Measurements from ENCODE around the gene LDLRAD3.

LDLRAD3 gene

DNA sequence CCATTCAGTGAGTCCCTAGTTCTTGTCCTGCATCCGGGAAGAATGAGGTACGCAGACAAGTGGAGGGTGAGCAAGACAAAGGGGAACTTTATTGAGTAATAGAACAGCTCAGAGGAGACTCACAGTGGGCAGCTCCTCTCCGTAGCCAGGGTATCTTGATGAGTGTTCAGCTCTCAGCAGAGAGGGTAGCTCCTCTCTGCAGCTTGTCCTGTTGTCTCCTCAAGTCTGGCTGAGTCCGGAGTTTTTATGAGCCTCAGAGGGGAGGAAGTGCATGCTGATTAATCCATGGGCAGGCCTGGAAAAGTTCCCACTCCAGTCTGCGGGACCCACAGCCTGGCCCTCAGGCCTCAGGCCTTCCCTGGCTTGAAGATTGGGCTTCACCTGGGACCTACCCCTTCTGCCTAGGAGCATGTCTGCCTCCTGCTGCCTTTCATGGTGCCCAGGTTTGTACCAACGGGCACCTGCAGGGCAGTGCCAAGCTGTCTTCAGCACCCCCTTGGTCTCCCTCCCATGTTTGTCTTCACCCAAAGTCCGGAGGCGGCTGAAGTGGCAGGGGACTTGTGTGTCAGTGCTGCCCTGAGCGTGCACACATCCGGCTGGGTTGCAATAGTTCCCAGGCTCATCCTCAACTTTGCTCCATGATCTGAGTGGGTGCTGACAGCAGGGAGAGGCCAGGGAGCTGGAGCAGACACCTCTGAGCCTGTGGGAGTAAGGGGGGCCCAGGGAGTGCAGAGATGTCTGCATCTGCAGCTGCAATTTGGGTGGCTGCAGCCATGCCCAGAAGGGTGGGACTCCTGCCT, 134.2 kb downstream of the LDLRAD3 start:
- Histone ChIP-seq H3K4me1 (ENCODE audit: control insufficient read depth, insufficient read depth, low read length) (peaks cover 10% of the 10 kb centered on the region; the same call in 1 of the 2 replicates), H3K36me3 (ENCODE audit: control insufficient read depth, insufficient read depth, low read length) (peaks cover 16% of the 10 kb centered on the region), H3K9ac (ENCODE audit: low read depth, low read length) (no peak overlapping the region), H3K27me3 (ENCODE audit: control insufficient read depth, insufficient read depth, low read length) (no peaks in the 10 kb centered on the region), H3K4me3 (ENCODE audit: low read depth, low read length) (no peak overlapping the region), H3K27ac (ENCODE audit: low read depth, low read length) (no peak overlapping the region), H3K9me3 (ENCODE audit: control insufficient read depth, insufficient read depth, low read length) (peaks cover 6% of the 10 kb centered on the region; the same call in 1 of the 2 replicates)

DNA sequence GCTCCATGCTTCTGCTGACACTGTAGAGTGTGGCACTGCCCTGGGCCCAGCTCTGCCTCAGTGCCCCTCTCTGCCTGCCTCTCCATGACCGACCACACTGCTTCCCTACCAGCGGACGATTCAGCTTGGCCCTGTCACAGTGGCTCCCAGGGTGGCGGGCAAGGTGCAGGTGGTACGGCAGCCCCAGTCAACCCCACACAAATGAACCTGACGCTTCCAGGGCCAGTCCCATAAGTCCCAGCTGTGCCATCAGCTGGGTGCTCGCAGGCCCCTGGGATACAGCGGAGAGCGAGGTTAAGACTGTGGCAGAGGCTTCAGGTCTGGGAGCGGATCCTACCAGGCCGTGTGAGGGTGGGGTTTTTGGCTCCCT, 134.8 kb downstream of the LDLRAD3 start:
- peaks cover 19% of the 10 kb centered on the region for H3K36me3 ChIP-seq (ENCODE audit: control insufficient read depth, insufficient read depth, low read length)
- no peak overlapping the region for H3K4me3 ChIP-seq (ENCODE audit: low read depth, low read length)
- no peak overlapping the region for H3K9ac ChIP-seq (ENCODE audit: low read depth, low read length)
- no peak overlapping the region for H3K27ac ChIP-seq (ENCODE audit: low read depth, low read length)
- no peaks in the 10 kb centered on the region for H3K27me3 ChIP-seq (ENCODE audit: control insufficient read depth, insufficient read depth, low read length)
- peaks cover 6% of the 10 kb centered on the region; the same call in 1 of the 2 replicates for H3K9me3 ChIP-seq (ENCODE audit: control insufficient read depth, insufficient read depth, low read length)
- peaks cover 4% of the 10 kb centered on the region; the same call in 1 of the 2 replicates for H3K4me1 ChIP-seq (ENCODE audit: control insufficient read depth, insufficient read depth, low read length)

DNA sequence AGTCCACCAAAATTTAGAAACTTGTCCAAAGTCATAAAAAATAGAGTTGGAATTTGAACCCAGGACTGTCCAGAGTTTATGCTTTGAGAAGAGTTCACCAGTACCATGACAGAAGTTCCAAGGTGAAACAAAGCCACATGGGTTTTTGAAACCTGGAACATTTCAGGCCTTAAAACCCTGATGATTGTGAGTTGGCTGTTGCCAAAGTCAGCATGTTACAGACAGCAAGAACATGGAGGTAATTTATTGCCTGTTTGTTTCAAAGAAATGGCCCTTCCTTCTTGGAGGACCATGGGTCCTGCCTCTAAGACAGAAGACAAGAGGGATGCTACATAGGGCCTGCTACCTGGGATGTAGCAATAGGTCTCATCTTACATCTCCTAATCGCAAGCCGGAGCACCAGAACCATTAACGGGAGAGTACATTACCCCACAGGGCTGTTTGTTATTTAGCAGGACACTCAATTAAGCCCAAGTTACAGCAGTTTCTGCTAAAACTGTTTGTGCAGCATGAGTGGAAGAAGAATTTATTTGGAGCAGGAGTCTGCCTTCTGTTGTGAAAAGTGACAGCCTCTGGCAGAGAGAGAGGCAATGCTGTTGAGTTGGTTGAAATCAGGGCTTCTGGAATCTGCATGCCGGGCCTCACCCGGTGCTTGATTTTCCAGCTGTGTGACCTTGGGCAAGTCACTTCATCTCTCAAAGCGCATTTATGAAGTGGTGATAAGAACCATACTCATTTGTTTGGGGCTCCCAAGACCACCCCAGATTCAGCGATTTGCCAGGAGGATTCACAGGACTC, 136.2 kb downstream of the LDLRAD3 start:
- H3K4me1 ChIP-seq (ENCODE audit: control insufficient read depth, insufficient read depth, low read length): no peaks in the 10 kb centered on the region
- no peak overlapping the region for H3K4me3 ChIP-seq (ENCODE audit: low read depth, low read length)
- no peaks in the 10 kb centered on the region for H3K27me3 ChIP-seq (ENCODE audit: control insufficient read depth, insufficient read depth, low read length)
- H3K36me3 ChIP-seq (ENCODE audit: control insufficient read depth, insufficient read depth, low read length): peaks cover 27% of the 10 kb centered on the region
- peaks cover 6% of the 10 kb centered on the region; the same call in 1 of the 2 replicates for H3K9me3 ChIP-seq (ENCODE audit: control insufficient read depth, insufficient read depth, low read length)
- no peak overlapping the region for H3K27ac ChIP-seq (ENCODE audit: low read depth, low read length)
- no peak overlapping the region for H3K9ac ChIP-seq (ENCODE audit: low read depth, low read length)

DNA sequence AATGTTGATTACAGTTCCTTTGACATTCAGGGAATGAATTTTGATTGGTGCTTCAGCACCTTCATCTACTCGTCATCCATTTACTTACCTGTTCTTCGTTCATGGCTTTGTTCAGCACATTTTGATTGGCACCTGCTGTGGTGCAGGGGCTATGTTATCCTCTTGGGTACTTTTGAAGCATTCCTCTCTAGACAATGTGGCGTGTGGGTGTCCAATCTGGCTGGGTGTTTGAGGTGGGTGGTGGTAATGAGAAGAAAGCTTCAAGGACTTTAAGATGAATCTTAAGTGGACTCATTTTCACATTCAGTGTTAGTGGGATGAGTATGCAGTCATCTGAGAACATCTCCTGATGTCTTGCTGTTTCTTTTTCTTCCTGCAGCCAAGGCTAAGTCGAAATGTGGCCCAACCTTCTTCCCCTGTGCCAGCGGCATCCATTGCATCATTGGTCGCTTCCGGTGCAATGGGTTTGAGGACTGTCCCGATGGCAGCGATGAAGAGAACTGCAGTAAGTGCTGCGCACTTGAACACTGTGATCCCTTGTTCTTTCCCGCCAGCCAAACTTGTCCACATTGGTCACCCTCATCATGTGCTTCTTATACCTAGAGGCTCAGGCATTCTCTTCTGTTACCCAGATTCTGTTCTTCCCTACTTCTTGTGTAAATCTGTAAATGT, 137.5 kb downstream of the LDLRAD3 start:
- Histone ChIP-seq H3K4me3 (ENCODE audit: low read depth, low read length) (no peak overlapping the region), H3K27me3 (ENCODE audit: control insufficient read depth, insufficient read depth, low read length) (no peaks in the 10 kb centered on the region), H3K9ac (ENCODE audit: low read depth, low read length) (no peak overlapping the region), H3K9me3 (ENCODE audit: control insufficient read depth, insufficient read depth, low read length) (no peaks in the 10 kb centered on the region), H3K27ac (ENCODE audit: low read depth, low read length) (no peak overlapping the region), H3K36me3 (ENCODE audit: control insufficient read depth, insufficient read depth, low read length) (peaks cover 27% of the 10 kb centered on the region), H3K4me1 (ENCODE audit: control insufficient read depth, insufficient read depth, low read length) (peaks cover 7% of the 10 kb centered on the region)

DNA sequence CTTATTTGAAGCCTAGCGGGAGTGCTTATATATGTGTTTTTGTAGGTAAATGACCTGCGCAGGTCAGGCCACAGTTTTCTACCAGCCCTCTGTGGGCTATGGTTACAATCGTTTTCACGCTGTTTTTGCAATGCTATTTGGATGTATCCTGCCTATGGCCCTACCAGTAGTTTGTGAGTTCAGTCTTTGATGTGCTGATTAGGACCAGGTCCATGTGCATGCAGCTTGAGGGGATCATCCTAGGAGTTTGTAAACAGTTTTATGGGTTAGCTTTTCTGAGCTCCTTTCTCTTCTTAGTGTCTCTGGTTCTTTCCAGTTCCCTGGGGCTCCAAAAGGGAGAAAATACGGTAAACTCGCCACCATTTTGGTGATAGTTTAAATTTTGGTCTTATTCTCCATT, 142.5 kb downstream of the LDLRAD3 start:
- Histone ChIP-seq H3K9me3 (ENCODE audit: control insufficient read depth, insufficient read depth, low read length) (no peaks in the 10 kb centered on the region), H3K36me3 (ENCODE audit: control insufficient read depth, insufficient read depth, low read length) (peaks cover 27% of the 10 kb centered on the region), H3K27me3 (ENCODE audit: control insufficient read depth, insufficient read depth, low read length) (no peaks in the 10 kb centered on the region), H3K4me3 (ENCODE audit: low read depth, low read length) (0 out of 2 replicates have a peak overlapping the region, but pooled peaks have one; percentile 27), H3K4me1 (ENCODE audit: control insufficient read depth, insufficient read depth, low read length) (peaks cover 21% of the 10 kb centered on the region), H3K9ac (ENCODE audit: low read depth, low read length) (no peak overlapping the region), H3K27ac (ENCODE audit: low read depth, low read length) (peak overlapping the region; percentile 79)

DNA sequence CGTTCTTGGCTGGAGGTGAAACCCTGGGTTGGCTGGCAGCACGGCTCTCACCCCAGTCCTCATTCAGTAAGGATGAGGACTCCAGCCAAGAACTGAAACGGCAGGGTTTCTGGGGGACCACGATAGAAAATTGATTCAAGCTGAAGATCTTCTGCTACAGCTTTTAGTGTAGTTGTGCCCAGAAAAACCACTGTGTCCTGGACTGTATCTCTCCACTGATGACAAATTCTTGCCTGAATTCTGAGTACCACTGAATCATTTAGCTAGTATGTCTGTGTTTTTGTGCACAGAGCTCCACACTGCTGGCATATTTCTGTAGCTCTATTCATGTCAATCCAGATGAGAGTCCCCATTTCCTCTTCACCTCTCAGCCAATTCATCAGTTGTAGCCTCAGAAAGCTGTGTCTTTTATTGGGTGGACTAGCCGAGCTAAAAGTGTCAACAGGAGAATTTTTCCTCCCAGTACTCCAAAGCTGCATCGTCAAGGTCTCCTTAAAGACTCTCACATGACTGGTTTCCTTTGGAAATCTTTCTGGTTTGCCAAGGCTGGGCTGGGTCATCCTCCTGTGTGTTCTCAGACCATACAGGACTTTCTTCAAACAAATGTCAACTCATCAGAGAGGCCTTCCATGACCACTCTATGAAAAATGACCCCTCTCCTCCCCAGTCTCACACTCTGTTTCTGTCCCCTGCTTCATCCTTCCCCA, 144.6 kb downstream of the LDLRAD3 start:
- Histone ChIP-seq H3K9me3 (ENCODE audit: control insufficient read depth, insufficient read depth, low read length) (peaks cover 1% of the 10 kb centered on the region; the same call in 1 of the 2 replicates), H3K9ac (ENCODE audit: low read depth, low read length) (no peak overlapping the region; the same call in 1 of the 2 replicates), H3K27me3 (ENCODE audit: control insufficient read depth, insufficient read depth, low read length) (no peaks in the 10 kb centered on the region), H3K4me1 (ENCODE audit: control insufficient read depth, insufficient read depth, low read length) (peaks cover 39% of the 10 kb centered on the region), H3K4me3 (ENCODE audit: low read depth, low read length) (no peak overlapping the region), H3K27ac (ENCODE audit: low read depth, low read length) (no peak overlapping the region), H3K36me3 (ENCODE audit: control insufficient read depth, insufficient read depth, low read length) (peaks cover 9% of the 10 kb centered on the region; the same call in 1 of the 2 replicates)

DNA sequence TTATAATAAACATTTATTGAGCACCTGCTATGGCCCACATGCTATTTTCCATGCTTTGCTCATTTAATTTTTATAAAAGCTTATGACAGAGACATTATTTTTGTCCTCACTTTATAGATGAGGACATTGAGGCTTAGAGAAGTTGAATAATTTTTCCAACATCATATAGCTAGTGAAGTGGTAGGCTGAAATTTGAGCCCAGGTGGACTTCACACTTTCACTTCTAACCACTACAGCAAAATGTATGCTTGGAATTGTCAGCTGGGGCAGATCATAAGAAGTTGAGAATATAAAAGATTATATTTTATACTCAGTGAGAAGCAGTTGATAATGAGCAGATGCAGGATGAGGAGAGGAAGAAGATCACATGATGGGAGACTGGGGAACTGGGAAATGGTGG, 146.1 kb downstream of the LDLRAD3 start:
- Histone ChIP-seq H3K27me3 (ENCODE audit: control insufficient read depth, insufficient read depth, low read length) (no peaks in the 10 kb centered on the region), H3K4me1 (ENCODE audit: control insufficient read depth, insufficient read depth, low read length) (peaks cover 39% of the 10 kb centered on the region), H3K9me3 (ENCODE audit: control insufficient read depth, insufficient read depth, low read length) (peaks cover 9% of the 10 kb centered on the region), H3K27ac (ENCODE audit: low read depth, low read length) (no peak overlapping the region), H3K9ac (ENCODE audit: low read depth, low read length) (no peak overlapping the region), H3K4me3 (ENCODE audit: low read depth, low read length) (no peak overlapping the region), H3K36me3 (ENCODE audit: control insufficient read depth, insufficient read depth, low read length) (peaks cover 10% of the 10 kb centered on the region)

DNA sequence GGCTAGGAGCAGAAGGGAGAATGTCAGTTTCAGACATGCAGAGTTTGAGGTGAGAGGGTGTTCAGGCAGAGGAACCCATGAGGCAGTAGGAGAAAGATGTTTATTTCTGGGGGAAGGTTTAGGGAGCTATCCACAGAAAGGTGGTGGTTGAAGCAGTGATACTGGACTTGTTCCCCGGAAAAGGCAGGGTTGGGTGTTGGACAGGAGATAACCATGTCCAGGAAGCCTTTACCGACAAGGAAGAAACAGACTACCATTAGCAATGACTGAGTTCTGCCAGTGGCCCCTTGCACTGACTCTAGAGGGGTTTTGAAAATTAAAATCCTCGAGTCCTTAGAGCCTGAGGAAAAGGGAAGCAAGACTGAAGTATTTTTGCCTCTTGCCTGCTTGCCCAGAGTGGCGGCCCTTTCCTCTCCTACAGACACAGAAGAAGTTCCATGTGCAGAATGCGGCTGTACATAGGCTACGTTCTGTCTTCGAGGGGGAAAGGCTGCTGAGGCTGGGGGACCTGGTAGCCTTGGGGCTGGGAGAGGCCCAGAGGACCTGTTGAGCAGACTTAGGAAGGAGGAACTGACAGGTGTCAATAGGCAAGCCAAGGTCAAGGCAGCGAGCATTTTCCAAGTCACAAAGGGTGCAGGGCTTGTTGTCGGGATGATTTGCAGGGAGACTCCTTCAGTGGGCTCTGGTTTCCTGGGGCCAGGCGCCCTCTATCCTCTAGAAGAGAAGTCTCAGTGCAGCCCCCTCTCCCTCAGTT, 146.7 kb downstream of the LDLRAD3 start:
- H3K27me3 ChIP-seq (ENCODE audit: control insufficient read depth, insufficient read depth, low read length): no peaks in the 10 kb centered on the region
- peaks cover 39% of the 10 kb centered on the region for H3K4me1 ChIP-seq (ENCODE audit: control insufficient read depth, insufficient read depth, low read length)
- peaks cover 10% of the 10 kb centered on the region for H3K36me3 ChIP-seq (ENCODE audit: control insufficient read depth, insufficient read depth, low read length)
- H3K27ac ChIP-seq (ENCODE audit: low read depth, low read length): no peak overlapping the region
- no peak overlapping the region for H3K9ac ChIP-seq (ENCODE audit: low read depth, low read length)
- peaks cover 9% of the 10 kb centered on the region for H3K9me3 ChIP-seq (ENCODE audit: control insufficient read depth, insufficient read depth, low read length)
- no peak overlapping the region for H3K4me3 ChIP-seq (ENCODE audit: low read depth, low read length)

DNA sequence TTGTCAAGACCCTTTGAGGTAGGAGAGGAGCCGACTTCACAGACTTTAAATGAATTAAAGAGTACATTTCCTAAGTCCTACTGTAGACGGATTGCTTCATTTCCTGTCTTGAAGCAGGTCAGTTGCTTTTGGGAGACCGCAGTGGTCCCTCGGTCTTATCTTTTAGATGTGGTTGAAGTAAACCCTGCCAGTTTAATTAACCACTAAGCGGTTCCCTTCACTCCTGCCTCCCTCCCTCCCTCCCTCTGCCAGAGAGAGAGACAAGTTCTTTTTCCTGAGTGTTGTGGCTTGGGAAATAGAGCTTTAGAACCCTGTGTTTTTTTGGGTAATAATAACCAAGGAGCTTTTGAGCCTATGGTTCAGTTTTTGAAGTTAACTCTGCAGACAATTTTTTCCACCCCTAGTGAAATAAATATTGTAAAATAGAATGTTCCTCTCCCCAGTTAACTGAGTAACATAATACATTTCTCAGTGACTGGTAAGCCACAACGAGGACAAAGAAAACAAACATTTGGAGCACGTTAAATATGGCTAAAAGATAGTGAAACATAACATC, 147.5 kb downstream of the LDLRAD3 start:
- Histone ChIP-seq H3K9ac (ENCODE audit: low read depth, low read length) (peak overlapping the region; percentile 7; the same call in 1 of the 2 replicates), H3K36me3 (ENCODE audit: control insufficient read depth, insufficient read depth, low read length) (peaks cover 10% of the 10 kb centered on the region), H3K9me3 (ENCODE audit: control insufficient read depth, insufficient read depth, low read length) (peaks cover 9% of the 10 kb centered on the region), H3K4me3 (ENCODE audit: low read depth, low read length) (no peak overlapping the region), H3K27me3 (ENCODE audit: control insufficient read depth, insufficient read depth, low read length) (no peaks in the 10 kb centered on the region), H3K27ac (ENCODE audit: low read depth, low read length) (peak overlapping the region; percentile 36), H3K4me1 (ENCODE audit: control insufficient read depth, insufficient read depth, low read length) (peaks cover 33% of the 10 kb centered on the region)
